H1 (cell line): Measurements from ENCODE around the gene STARD13.

Experiments used
- ATF3 ChIP-seq: IDR thresholded peaks from 2 replicates; pipeline ENCODE4 v1.6.1; 2011; ENCODE audit warnings: low read depth, mild to moderate bottlenecking, low read length; ENCODE audit not compliant: insufficient read depth
- POLR2A ChIP-seq, 2 experiments: IDR thresholded peaks; 1 replicate in 1 of 2; 2 replicates in 1 of 2; pipeline ENCODE4 v1.6.1; 2011; ENCODE audit warnings: low read depth in 2 of 2, low read length in 2 of 2, mild to moderate bottlenecking in 2 of 2; ENCODE audit errors: control extremely low read depth in 1 of 2
- TCF12 ChIP-seq: IDR thresholded peaks from 2 replicates; pipeline ENCODE4 v1.6.1; 2011; ENCODE audit warnings: low read depth, mild to moderate bottlenecking, low read length
- USF2 ChIP-seq: IDR thresholded peaks from 2 replicates; pipeline ENCODE4 v1.6.1; 2011; ENCODE audit warnings: low read length, improper control_type of control experiment

- TF ChIP-seq TCF12 (no peak), POLR2A (IDR thresholded peaks at IDR 0.05; ENCODE audit: control extremely low read depth in 1 of 2, low read depth in 2 of 2, low read length in 2 of 2) (no peak), USF2 (no peak), ATF3 (no peak)
These were observed 197.8 kb downstream of the STARD13 start for GRCh38 chr13:33087790-33088189.
